H1 (cell line): ENCODE results near the gene CAMTA1. TPM values are rescaled to one million over a fixed set of nuclear protein-coding genes. Genes with fewer than 3 reads are reported as not detected.

ENCODE experiments used
- CTCF ChIA-PET: fragments of 300-600 bp; sonication (Branson Sonifier 250); formaldehyde crosslinking; loops from one replicate; lab custom pipeline; 2021; ENCODE audit not compliant: partially characterized antibody; lab: Charles Lee
- POLR2A ChIA-PET: fragments of 300-600 bp; sonication (Branson Sonifier 250); formaldehyde crosslinking; loops from one replicate; lab custom pipeline; 2021; ENCODE audit warnings: inconsistent platforms; ENCODE audit not compliant: partially characterized antibody; lab: Charles Lee
- DNase-seq, 2 experiments: peaks; one replicate each; pipeline versions ENCODE4 v3.0.0 to v3.0.0-alpha.2; 2010 to 2022; ENCODE audit warnings: low spot score in 2 of 2, low read depth in 1 of 2, mixed read lengths in 1 of 2
- FAIRE-seq: peaks from 2 replicates; lab custom pipeline; 2011; peaks lifted over from hg19 to GRCh38; lab: Jason Lieb, UNC
- H2AFZ ChIP-seq: 2 replicates; pipeline ENCODE4 v1.8.1; 2012; ENCODE audit warnings: low read length, inconsistent platforms
- H2AK5ac ChIP-seq: 2 replicates; pipeline ENCODE4 v1.6.1; 2013; ENCODE audit warnings: low read depth, low read length
- H2BK120ac ChIP-seq: replicated peaks from 2 replicates; pipeline ENCODE3; 2013; ENCODE audit warnings: low read depth, low read length, inconsistent platforms
- H2BK12ac ChIP-seq: 2 replicates; pipeline ENCODE4 v1.6.1; 2013; ENCODE audit warnings: low read depth, low read length
- H2BK15ac ChIP-seq: 2 replicates; pipeline ENCODE4 v1.6.1; 2013; ENCODE audit warnings: low read length
- H2BK20ac ChIP-seq: 2 replicates; pipeline ENCODE4 v1.6.1; 2013; ENCODE audit warnings: low read length
- H2BK5ac ChIP-seq: 2 replicates; pipeline ENCODE4 v1.6.1; 2013; ENCODE audit warnings: low read depth, low read length
- H3K14ac ChIP-seq: 2 replicates; pipeline ENCODE4 v1.6.1; 2013; ENCODE audit warnings: inconsistent platforms; ENCODE audit not compliant: insufficient read length
- H3K18ac ChIP-seq: 2 replicates; pipeline ENCODE4 v1.6.1; 2013; ENCODE audit warnings: low read length; ENCODE audit errors: extremely low read depth
- H3K23ac ChIP-seq: 2 replicates; pipeline ENCODE4 v1.6.1; 2013; ENCODE audit warnings: inconsistent platforms; ENCODE audit not compliant: insufficient read length
- H3K23me2 ChIP-seq: 2 replicates; pipeline ENCODE4 v1.6.1; 2013; ENCODE audit warnings: low read depth, low read length
- H3K27ac ChIP-seq: 2 replicates; pipeline ENCODE4 v1.6.1; 2011; ENCODE audit warnings: low read depth, low read length, inconsistent platforms
- H3K27me3 ChIP-seq, 4 experiments: replicated peaks in 1 of 4; 1 replicate in 1 of 4; 2 replicates in 3 of 4; pipeline versions ENCODE4 v1.6.1 to v1.8.1; 2011 to 2013; ENCODE audit warnings: low read length in 3 of 4, mild to moderate bottlenecking in 3 of 4, inconsistent platforms in 2 of 4, mixed read lengths in 2 of 4, moderate library complexity in 1 of 4; ENCODE audit not compliant: control insufficient read depth in 3 of 4, insufficient read depth in 3 of 4; ENCODE audit errors: extremely low read depth in 1 of 4
- H3K36me3 ChIP-seq, 4 experiments: 2 replicates each; pipeline versions ENCODE4 v1.6.1 to v1.8.1; 2011 to 2013; ENCODE audit warnings: mild to moderate bottlenecking in 4 of 4, low read length in 3 of 4, moderate library complexity in 2 of 4, control low read depth in 1 of 4, inconsistent platforms in 1 of 4; ENCODE audit not compliant: insufficient read depth in 4 of 4, control insufficient read depth in 2 of 4
- H3K4ac ChIP-seq: replicated peaks from 2 replicates; pipeline ENCODE3; 2013; ENCODE audit warnings: low read length, low read depth, mixed read lengths, inconsistent platforms; ENCODE audit not compliant: insufficient read length
- H3K4me1 ChIP-seq, 4 experiments: replicated peaks in 1 of 4; 1 replicate in 1 of 4; 2 replicates in 3 of 4; pipeline versions ENCODE4 v1.6.1 to v1.8.1; 2011 to 2013; ENCODE audit warnings: low read length in 3 of 4, inconsistent platforms in 2 of 4, mixed read lengths in 1 of 4; ENCODE audit not compliant: insufficient read depth in 4 of 4, control insufficient read depth in 3 of 4
- H3K4me2 ChIP-seq, 2 experiments: 2 replicates each; pipeline versions ENCODE4 v1.6.1 to v1.8.1; 2011 to 2013; ENCODE audit warnings: low read depth in 2 of 2, low read length in 2 of 2, control low read depth in 1 of 2, inconsistent platforms in 1 of 2, mild to moderate bottlenecking in 1 of 2; ENCODE audit not compliant: insufficient read depth in 1 of 2
- H3K4me3 ChIP-seq, 4 experiments: fragments of 200-600, 300-600 bp in 1 of 4; sonication (generic), shearing (Covaris generic), sonication (Bioruptor Twin) in 1 of 4; 2 replicates each; pipeline versions ENCODE4 v1.5.1 to v1.8.1; 2011 to 2016; ENCODE audit warnings: low read length in 4 of 4, low read depth in 3 of 4, control low read depth in 2 of 4, inconsistent platforms in 2 of 4, mild to moderate bottlenecking in 2 of 4, mixed read lengths in 1 of 4, moderate library complexity in 1 of 4; ENCODE audit not compliant: insufficient read depth in 2 of 4; ENCODE audit errors: extremely low read depth in 1 of 4
- H3K56ac ChIP-seq: replicated peaks from 2 replicates; pipeline ENCODE3; 2013; ENCODE audit warnings: low read depth, mild to moderate bottlenecking, mixed read lengths, low read length, inconsistent platforms; ENCODE audit not compliant: insufficient read length
- H3K79me1 ChIP-seq: 2 replicates; pipeline ENCODE4 v1.6.1; 2013; ENCODE audit warnings: low read depth, low read length, control low read depth
- H3K79me2 ChIP-seq, 2 experiments: 2 replicates each; pipeline versions ENCODE4 v1.6.1 to v1.8.1; 2012 to 2013; ENCODE audit warnings: low read length in 2 of 2, mild to moderate bottlenecking in 2 of 2, inconsistent platforms in 1 of 2; ENCODE audit not compliant: insufficient read depth in 2 of 2, control insufficient read depth in 1 of 2
- H3K9ac ChIP-seq, 4 experiments: replicated peaks in 1 of 4; 1 replicate in 1 of 4; 2 replicates in 3 of 4; pipeline versions ENCODE4 v1.6.1 to v1.8.1; 2011 to 2013; ENCODE audit warnings: low read depth in 3 of 4, low read length in 3 of 4, control low read depth in 2 of 4, mild to moderate bottlenecking in 2 of 4, moderate library complexity in 2 of 4, inconsistent platforms in 1 of 4; ENCODE audit errors: extremely low read depth in 1 of 4
- H3K9me3 ChIP-seq, 2 experiments: 2 replicates each; pipeline versions ENCODE4 v1.6.1 to v1.8.1; 2012 to 2013; ENCODE audit warnings: mild to moderate bottlenecking in 2 of 2, moderate library complexity in 2 of 2, control low read depth in 1 of 2, inconsistent platforms in 1 of 2, low read depth in 1 of 2, low read length in 1 of 2, mixed read lengths in 1 of 2; ENCODE audit not compliant: insufficient read depth in 2 of 2
- H4K20me1 ChIP-seq, 2 experiments: replicated peaks in 1 of 2; 2 replicates each; pipeline versions ENCODE3 to v1.8.1; 2011 to 2013; ENCODE audit warnings: inconsistent platforms in 2 of 2, low read length in 2 of 2, mild to moderate bottlenecking in 1 of 2; ENCODE audit not compliant: insufficient read depth in 2 of 2, control insufficient read depth in 1 of 2
- H4K5ac ChIP-seq: 2 replicates; pipeline ENCODE4 v1.6.1; 2013; ENCODE audit warnings: low read length, low read depth, mixed read lengths, inconsistent platforms; ENCODE audit not compliant: insufficient read length
- H4K8ac ChIP-seq: 2 replicates; pipeline ENCODE4 v1.8.0; 2013; ENCODE audit warnings: mild to moderate bottlenecking, moderate library complexity, low read length, inconsistent platforms; ENCODE audit not compliant: insufficient read depth; ENCODE audit errors: extremely low read depth
- H4K91ac ChIP-seq: replicated peaks from 2 replicates; pipeline ENCODE3; 2013; ENCODE audit warnings: low read length, mixed read lengths, inconsistent platforms; ENCODE audit not compliant: insufficient read length
- YY1 ChIP-seq: IDR thresholded peaks from 2 replicates; pipeline ENCODE4 v1.6.1; 2011; ENCODE audit warnings: low read depth, mild to moderate bottlenecking, low read length
- WGBS, 2 experiments: shearing (Covaris generic) in 1 of 2; methylation state at CpG; one replicate each; pipeline versions ENCODE4 v1.1.6 to v1.1.7; 2013 to 2015; ENCODE audit warnings: low lambda C conversion rate in 2 of 2, mixed read lengths in 2 of 2, inconsistent platforms in 1 of 2, low coverage in 1 of 2, missing lambda C conversion rate in 1 of 2; ENCODE audit not compliant: insufficient replicate concordance in 2 of 2, insufficient coverage in 1 of 2, insufficient read length in 1 of 2; ENCODE audit errors: extremely low coverage in 1 of 2, missing lambda C conversion rate in 1 of 2; 5-methylcytosine and 5-hydroxymethylcytosine counted together
- polyA plus RNA-seq, 7 experiments: library from polyadenylated mRNA; depleted of rRNA in 3 of 7; stranded (reverse) in 5 of 7; unstranded in 2 of 7; fragments of >200 nt in 5 of 7; fragments of 200-250 nt in 2 of 7; gene quantifications; 1 replicate in 5 of 7; 2 replicates in 1 of 7; 4 replicates in 1 of 7; pipeline versions ENCODE4 v1.2.1 to v1.2.3, GENCODE V29; 2011 to 2013; ENCODE audit warnings: missing spikeins in 2 of 7, mixed read lengths in 2 of 7
- total RNA-seq: library from RNA; stranded (reverse); fragmentation: NEBNext Ultra II Directional; extraction: Animal tissue kit (Norgen Biotek cat#: 25700); gene quantifications from 2 replicates; pipeline ENCODE4 v1.2.1, GENCODE V29; 2021

The CAMTA1 gene
- total and polyA plus RNA-seq, 2 of the 8 experiments (the other 6 are each of a cell fraction or from before 2014, with no cell fraction given), result 65.0 to 119 TPM

DNA sequence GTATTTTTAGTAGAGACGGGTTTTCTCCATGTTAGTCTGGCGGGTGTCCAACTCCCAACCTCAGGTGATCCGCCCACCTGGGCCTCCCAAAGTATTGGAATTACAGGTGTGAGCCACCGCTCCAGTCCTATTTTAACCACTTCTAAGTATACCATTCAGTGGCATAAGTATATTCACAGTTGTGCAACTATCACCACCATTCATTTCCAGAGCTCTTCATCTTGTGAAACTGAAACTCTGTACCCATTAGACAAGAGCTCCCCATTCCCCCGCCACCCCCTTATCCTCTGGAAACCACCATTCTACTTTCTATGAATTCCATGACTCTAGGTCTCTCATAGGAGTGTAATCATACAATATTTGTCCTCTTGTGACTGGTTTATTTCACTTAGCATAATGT lies 40.2 kb upstream of the CAMTA1 start:
- no peak overlapping the region for H2BK20ac ChIP-seq
- ChIA-PET POLR2A (no interaction called here), CTCF (interaction anchor here (0.7 to 1.7 kb wide), 2 partner anchors 17 to 144 kb away, joined by 3 to 4 read pairs; no protein-coding TSS in a partner anchor)
- H4K5ac ChIP-seq, result no peak overlapping the region
- no peaks in the 10 kb centered on the region for H4K20me1 ChIP-seq
- H3K79me1 ChIP-seq, result no peaks in the 10 kb centered on the region
- H3K36me3 ChIP-seq, result no peaks in the 10 kb centered on the region
- H3K4me2 ChIP-seq, result no peak overlapping the region
- DNase-seq, result no peak
- 93% methylated on average over 5 of the region's 5 CpGs; no CpG with 5 or more reads in 1 of the 2 experiments for WGBS, 2 experiments
- H3K18ac ChIP-seq, result no peak overlapping the region
- H3K56ac ChIP-seq, result no peak overlapping the region
- no peaks in the 10 kb centered on the region for H3K79me2 ChIP-seq
- no peak overlapping the region for H2BK120ac ChIP-seq
- no peak for FAIRE-seq
- no peak overlapping the region for H3K23ac ChIP-seq
- H2BK12ac ChIP-seq, result no peak overlapping the region
- 0 out of 7 replicates have a peak, but pooled peaks cover 0 to 2% (median under 1%) of the 10 kb centered on the region in 4 experiments for H3K4me1 ChIP-seq
- no peak overlapping the region for H2AK5ac ChIP-seq
- no peak overlapping the region for H4K91ac ChIP-seq
- no peak overlapping the region for H2BK5ac ChIP-seq
- H3K4me3 ChIP-seq, result no peak overlapping the region
- H3K9me3 ChIP-seq, result no peaks in the 10 kb centered on the region
- no peak overlapping the region for H3K4ac ChIP-seq
- 0 out of 2 replicates have a peak, but pooled peaks cover 2% of the 10 kb centered on the region for H3K23me2 ChIP-seq
- H3K27me3 ChIP-seq, result no peaks in the 10 kb centered on the region
- H3K9ac ChIP-seq, result no peak overlapping the region
- H4K8ac ChIP-seq, result no peak overlapping the region
- no peak for TF ChIP-seq YY1
- no peak overlapping the region for H2AFZ ChIP-seq
- no peak overlapping the region for H2BK15ac ChIP-seq
- no peak overlapping the region for H3K27ac ChIP-seq
- H3K14ac ChIP-seq, result no peak overlapping the region
